GM10248 (cell line): ENCODE data around the gene ROBO1.

Experiments
- CTCF ChIA-PET: fragments of 300-600 bp; sonication (Branson Sonifier 250); formaldehyde crosslinking; extraction: SDS; loops from one replicate; lab custom pipeline; 2021; ENCODE audit warnings: antibody characterized with exemption; lab: Yijun Ruan, JAX
- POLR2A ChIA-PET: fragments of 350-650 bp; sonication (Branson Sonifier 250); formaldehyde crosslinking; extraction: SDS; loops from one replicate; lab custom pipeline; 2020; ENCODE audit warnings: antibody characterized with exemption; lab: Yijun Ruan, JAX
- DNase-seq: peaks from one replicate; pipeline ENCODE4 v3.0.0; 2012; ENCODE audit errors: extremely low spot score
- TF ChIP-seq, protein P1 (sequence below): IDR thresholded peaks from 2 replicates; pipeline ENCODE4 v1.5.1; 2012; ENCODE audit warnings: mild to moderate bottlenecking, low read depth; ENCODE audit errors: extremely low read depth, missing control alignments, control extremely low read depth

ROBO1 gene

DNA sequence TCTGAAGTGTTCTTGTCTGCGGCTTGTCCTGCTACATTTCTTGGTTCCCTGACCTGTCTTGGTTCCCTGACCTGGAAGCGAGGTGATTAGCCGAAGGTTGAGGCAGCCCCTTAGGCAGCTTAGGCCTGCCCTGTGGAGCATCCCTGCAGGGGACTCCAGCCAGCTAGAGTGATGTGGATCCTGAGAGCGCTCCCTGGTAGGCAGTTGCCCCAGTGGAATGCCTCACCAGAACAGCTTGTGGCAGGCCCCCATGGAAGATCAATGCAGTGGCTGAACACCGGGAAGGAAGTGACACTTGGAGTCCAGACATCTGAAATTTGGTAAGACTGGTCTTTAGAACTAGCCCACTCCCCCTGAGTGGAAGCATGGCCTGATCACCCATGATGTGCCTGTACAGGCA is 5.5 kb upstream of the ROBO1 start:
- DNase-seq, result no peak
- POLR2A ChIA-PET, result no interaction called here
- CTCF ChIA-PET, result no interaction called here
- TF ChIP-seq, protein P1, sequence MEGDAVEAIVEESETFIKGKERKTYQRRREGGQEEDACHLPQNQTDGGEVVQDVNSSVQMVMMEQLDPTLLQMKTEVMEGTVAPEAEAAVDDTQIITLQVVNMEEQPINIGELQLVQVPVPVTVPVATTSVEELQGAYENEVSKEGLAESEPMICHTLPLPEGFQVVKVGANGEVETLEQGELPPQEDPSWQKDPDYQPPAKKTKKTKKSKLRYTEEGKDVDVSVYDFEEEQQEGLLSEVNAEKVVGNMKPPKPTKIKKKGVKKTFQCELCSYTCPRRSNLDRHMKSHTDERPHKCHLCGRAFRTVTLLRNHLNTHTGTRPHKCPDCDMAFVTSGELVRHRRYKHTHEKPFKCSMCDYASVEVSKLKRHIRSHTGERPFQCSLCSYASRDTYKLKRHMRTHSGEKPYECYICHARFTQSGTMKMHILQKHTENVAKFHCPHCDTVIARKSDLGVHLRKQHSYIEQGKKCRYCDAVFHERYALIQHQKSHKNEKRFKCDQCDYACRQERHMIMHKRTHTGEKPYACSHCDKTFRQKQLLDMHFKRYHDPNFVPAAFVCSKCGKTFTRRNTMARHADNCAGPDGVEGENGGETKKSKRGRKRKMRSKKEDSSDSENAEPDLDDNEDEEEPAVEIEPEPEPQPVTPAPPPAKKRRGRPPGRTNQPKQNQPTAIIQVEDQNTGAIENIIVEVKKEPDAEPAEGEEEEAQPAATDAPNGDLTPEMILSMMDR, result no peak

- ChIA-PET CTCF (no interaction called here), POLR2A (no interaction called here)
- no peak for DNase-seq
- TF ChIP-seq, protein P1, result no peak
These were observed 1.4 kb upstream of the ROBO1 start for GRCh38 chr3:79769229-79769628.

DNA sequence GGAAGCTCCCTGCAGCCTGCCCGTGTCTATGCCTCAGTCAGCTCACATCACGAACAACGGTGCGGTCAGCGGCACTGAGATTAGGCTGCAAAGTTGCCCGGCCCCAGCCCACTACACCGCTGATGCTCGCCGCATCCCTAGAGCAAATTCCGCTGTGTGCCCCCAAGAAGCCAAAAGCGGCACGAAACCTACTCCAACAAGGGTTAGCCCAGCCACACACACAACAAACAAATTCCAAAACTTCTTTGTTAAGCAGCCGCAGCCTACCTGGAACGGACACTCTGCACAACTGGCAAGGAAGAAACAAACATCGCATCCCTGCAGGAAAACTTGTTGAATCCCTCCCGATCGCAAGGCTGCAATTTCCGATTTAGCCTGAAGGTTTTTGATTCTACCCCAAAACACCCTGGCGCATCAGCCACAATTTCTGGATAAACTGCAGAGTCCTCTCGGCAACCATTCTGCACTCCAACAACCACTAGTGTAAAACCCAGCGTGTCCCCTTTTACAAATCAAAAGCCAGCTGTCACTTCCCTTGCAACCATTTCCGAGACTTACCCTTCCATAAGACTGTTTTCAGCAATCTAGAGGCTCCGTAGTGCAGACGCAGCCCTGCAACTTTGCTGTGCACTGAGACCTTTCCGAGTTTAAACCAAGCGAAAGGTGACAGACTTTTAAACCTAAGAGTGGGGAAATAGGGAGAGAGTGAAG is 449 bp downstream of the ROBO1 start:
- POLR2A ChIA-PET, result no interaction called here
- TF ChIP-seq, protein P1, result no peak
- CTCF ChIA-PET, result no interaction called here
- no peak for DNase-seq

- POLR2A ChIA-PET, result no interaction called here
- no peak for DNase-seq
- TF ChIP-seq, protein P1, result no peak
- CTCF ChIA-PET, result no interaction called here
These were observed 1.2 kb downstream of the ROBO1 start for GRCh38 chr3:79766496-79767193.

GRCh38 chr3:79765911-79766310 is 1.9 kb downstream of the ROBO1 start:
- CTCF ChIA-PET, result no interaction called here
- TF ChIP-seq, protein P1, result no peak
- POLR2A ChIA-PET, result no interaction called here
- DNase-seq, result no peak

DNA sequence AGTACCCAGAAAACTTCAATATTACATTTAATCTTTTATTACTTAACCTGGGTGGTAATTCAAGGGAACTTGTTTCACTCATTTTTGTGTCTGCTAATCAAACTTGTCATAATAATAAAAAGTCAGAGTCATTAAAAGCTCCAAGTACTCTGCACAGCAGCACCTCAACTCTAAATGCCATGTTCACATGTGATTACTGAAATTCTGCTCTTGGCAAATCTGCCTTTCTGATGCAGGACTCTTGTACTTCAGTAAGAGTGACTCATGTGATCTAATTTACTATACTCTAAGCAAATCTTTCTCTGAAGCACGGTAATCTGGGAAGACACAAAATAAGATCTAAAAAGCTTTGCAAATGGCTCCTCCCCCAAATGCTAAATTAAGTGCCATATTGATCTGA is 6.4 kb downstream of the ROBO1 start:
- TF ChIP-seq, protein P1, result no peak
- ChIA-PET POLR2A (no interaction called here), CTCF (no interaction called here)
- DNase-seq, result no peak
